ENCODE data around the gene WASHC4. TPM values are rescaled to one million over a fixed set of nuclear protein-coding genes. Genes with fewer than 3 reads are reported as not detected.

WASHC4 gene
- total and polyA plus RNA-seq, 3 donors from 2014 or later, result 17.4 to 57.7 (median 55.3) TPM

DNA sequence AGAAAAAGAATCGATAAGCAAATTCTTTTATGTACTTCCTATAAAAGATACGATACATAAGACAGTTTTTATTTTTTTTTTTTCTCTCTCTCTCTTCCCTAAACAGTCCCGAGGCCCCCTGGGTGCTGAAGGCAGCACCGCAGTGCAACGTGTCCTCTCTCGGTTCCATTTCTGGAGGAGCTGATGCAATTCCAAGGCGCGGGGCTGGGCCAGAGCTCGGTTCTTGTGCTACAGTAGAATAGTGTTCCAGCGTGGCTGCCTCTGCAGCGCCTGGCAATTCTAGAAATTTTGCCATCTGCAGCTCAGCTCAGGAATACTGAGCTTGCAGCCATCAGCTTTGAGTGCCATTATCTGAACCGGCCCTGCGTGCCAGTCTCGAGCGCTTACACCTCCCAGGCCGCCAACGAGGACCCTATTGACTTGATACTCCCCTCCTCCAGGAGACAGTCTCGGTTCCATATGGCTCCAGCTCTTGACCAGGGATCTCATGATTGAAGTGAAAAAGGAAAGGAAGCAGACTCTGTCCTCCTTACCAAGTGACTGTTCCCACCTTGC lies 23.9 kb upstream of the WASHC4 start:
- TF ChIP-seq POLR2A (IDR thresholded peaks at IDR 0.05), result no peak
- TF ChIP-seq, protein P1, sequence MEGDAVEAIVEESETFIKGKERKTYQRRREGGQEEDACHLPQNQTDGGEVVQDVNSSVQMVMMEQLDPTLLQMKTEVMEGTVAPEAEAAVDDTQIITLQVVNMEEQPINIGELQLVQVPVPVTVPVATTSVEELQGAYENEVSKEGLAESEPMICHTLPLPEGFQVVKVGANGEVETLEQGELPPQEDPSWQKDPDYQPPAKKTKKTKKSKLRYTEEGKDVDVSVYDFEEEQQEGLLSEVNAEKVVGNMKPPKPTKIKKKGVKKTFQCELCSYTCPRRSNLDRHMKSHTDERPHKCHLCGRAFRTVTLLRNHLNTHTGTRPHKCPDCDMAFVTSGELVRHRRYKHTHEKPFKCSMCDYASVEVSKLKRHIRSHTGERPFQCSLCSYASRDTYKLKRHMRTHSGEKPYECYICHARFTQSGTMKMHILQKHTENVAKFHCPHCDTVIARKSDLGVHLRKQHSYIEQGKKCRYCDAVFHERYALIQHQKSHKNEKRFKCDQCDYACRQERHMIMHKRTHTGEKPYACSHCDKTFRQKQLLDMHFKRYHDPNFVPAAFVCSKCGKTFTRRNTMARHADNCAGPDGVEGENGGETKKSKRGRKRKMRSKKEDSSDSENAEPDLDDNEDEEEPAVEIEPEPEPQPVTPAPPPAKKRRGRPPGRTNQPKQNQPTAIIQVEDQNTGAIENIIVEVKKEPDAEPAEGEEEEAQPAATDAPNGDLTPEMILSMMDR (IDR thresholded peaks at IDR 0.05), result no peak
- Histone ChIP-seq H3K27ac (no peak overlapping the region), H3K4me3 (peak overlapping the region; percentile 55 to 64), H3K36me3 (ENCODE audit: low read depth, missing control alignments) (no peaks in the 10 kb centered on the region), H3K4me1 (no peaks in the 10 kb centered on the region), H3K27me3 (no peaks in the 10 kb centered on the region), H3K9me3 (no peaks in the 10 kb centered on the region)
- intact Hi-C loops (cut with DNase I; ENCODE audit: low total_unique reads), result no loop called here
- DNase-seq, result peak; percentile 61
- WGBS, 2 donors, result 4 to 5% methylated on average over 14 to 18 of the region's 18 CpGs

DNA sequence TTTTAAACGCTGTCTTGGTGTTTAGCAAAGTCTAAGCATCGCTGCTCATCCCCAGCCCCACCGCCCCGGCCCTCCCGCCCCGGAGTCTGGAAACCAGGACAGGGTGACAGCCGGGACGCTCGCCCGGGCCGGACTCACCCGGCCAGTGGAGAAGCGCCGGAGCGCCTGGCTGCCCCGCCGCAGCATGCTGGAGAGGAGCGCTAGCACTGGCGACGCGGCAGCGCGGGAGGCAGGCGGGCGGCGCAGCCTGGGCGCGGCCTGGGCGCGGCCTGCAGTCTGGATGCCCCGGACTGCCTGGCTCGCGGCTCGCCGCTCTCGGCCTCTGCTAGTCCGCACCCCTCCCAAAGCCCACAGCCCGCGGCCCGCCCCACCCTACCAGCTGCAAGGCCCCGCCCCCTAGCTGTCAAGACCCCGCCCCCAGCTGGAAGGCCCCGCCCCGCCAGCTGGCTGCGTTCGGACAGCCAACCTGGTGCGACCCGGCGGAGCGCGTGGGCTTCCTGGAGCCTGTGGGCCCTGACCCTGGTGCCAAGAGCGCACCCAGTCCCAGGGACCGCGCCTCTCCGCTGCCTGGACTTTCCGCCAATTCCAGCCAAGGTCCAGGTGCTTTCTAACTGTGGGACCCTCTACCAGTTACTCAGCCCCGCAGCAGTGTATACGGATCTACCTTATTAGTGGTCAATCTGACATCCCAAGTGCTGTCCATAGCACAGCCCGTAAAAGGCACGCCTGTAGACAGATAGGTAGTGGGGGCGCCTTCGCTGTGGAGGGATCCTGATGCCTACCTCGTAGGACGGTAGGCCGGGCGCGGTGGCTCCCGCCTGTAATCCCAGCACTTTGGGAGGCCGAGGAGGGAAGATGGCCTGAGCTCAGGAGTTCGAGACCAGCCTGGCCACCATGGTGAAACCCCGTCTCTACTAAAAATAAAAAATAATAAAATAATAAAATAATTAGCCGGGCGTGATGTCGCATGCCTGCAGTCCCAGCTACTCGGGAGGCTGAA lies 23.0 kb upstream of the WASHC4 start, which contains the start of gene ALDH1L2:
TSS of gene ALDH1L2 (minus strand) at position 208 of the 1,000 bp plus-strand sequence. CDS start at position 186, 22 bp downstream.
- Histone ChIP-seq H3K4me3 (peak within 1 kb of the TSS; percentile 55 to 64), H3K27me3 (no peaks in the 10 kb centered on the region), H3K36me3 (ENCODE audit: low read depth, missing control alignments) (no peaks in the 10 kb centered on the region), H3K9me3 (no peaks in the 10 kb centered on the region), H3K27ac (no peak within 1 kb of the TSS), H3K4me1 (no peaks in the 10 kb centered on the region)
- WGBS, 2 donors, result 27 to 68% methylated on average over 20 to 54 of the region's 75 CpGs
- TF ChIP-seq POLR2A (IDR thresholded peaks at IDR 0.05), result no peak
- TF ChIP-seq, protein P1 (IDR thresholded peaks at IDR 0.05), result no peak
- peak; percentile 88 for DNase-seq
- intact Hi-C loops (cut with DNase I; ENCODE audit: low total_unique reads), result no loop called here

DNA sequence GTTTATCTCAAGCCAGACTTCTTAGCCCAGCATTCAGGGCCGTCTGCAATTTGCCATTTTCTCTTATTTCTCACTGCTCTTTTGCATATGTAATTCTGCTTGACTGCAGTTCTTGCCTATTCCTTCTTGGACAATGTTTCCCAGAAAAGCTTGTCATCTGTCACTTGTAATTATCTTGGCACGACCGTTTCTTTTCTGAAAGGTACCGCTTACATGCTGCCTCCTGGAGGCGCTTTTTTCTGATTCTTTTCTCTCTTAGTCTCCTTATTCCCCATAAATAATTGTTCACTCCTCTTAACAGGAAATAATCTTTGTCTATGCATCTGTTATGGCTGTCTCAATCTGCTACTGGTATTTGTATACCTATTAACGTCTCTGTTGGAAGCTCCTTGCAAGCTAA lies 22.0 kb upstream of the WASHC4 start:
- no peak for DNase-seq
- Histone ChIP-seq H3K27ac (no peak overlapping the region), H3K4me1 (no peaks in the 10 kb centered on the region), H3K36me3 (ENCODE audit: low read depth, missing control alignments) (no peaks in the 10 kb centered on the region), H3K27me3 (no peaks in the 10 kb centered on the region), H3K9me3 (no peaks in the 10 kb centered on the region), H3K4me3 (no peak overlapping the region)
- TF ChIP-seq POLR2A (IDR thresholded peaks at IDR 0.05), result no peak
- TF ChIP-seq, protein P1 (IDR thresholded peaks at IDR 0.05), result no peak
- WGBS, 2 donors, result 55 to 60% methylated on average over 6 of the region's 6 CpGs
- intact Hi-C loops (cut with DNase I; ENCODE audit: low total_unique reads), result no loop called here

DNA sequence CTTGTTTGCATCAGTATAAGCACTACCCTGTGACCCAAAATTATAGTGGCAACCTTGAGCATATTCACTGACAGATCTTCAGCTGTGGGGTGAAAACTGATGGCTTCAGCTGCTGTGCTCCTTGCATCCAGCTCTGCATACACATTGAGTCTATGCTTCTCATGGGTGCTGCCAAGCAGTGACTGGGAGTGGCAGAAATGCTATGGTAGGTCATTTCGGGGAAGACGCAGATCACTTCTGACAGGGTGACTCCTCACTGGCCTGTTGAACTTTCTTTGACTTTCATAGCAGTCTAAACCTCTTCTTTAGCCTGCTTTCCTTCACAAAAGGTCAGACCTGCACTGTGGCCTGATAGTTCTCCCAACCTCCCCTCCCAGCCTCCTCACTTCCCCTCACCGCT lies 17.7 kb upstream of the WASHC4 start:
- no peak overlapping the region for H3K27ac ChIP-seq
- intact Hi-C loops (cut with DNase I; ENCODE audit: low total_unique reads), result no loop called here
- H3K4me1 ChIP-seq, result no peaks in the 10 kb centered on the region
- H3K36me3 ChIP-seq (ENCODE audit: low read depth, missing control alignments), result no peaks in the 10 kb centered on the region
- no peak overlapping the region for H3K4me3 ChIP-seq
- no peaks in the 10 kb centered on the region for H3K9me3 ChIP-seq
- 88 to 89% methylated on average over 3 of the region's 3 CpGs for WGBS, 2 donors
- no peaks in the 10 kb centered on the region for H3K27me3 ChIP-seq
- no peak for DNase-seq
- no peak for TF ChIP-seq POLR2A (IDR thresholded peaks at IDR 0.05)
- TF ChIP-seq, protein P1 (IDR thresholded peaks at IDR 0.05), result no peak

All from testis (tissue), 3 donors.